ENCODE results near the gene CLTC.

Gene CLTC

DNA sequence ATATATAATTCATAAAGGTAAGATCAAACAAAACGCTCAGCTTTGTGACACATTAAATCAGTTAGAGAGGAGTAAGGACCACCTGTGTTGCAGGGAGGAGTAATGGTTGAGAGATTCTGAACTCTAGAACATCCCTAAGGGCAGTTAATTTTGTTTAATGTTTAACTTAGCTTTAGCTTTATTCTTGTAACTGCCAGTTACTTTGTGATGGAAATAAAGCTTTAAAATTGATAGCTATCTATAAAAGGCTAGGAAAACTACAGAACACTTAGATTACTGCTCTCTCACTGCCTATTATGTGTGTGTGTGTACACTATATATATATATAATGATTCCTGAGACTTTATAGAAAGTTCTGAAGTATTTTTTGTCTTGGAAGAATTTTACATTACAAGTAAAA, 49.7 kb downstream of the CLTC start:
- no peaks in the 10 kb centered on the region for H3K9me3 ChIP-seq (ENCODE audit: control insufficient read depth, low read length)
- TF ChIP-seq, protein P1, sequence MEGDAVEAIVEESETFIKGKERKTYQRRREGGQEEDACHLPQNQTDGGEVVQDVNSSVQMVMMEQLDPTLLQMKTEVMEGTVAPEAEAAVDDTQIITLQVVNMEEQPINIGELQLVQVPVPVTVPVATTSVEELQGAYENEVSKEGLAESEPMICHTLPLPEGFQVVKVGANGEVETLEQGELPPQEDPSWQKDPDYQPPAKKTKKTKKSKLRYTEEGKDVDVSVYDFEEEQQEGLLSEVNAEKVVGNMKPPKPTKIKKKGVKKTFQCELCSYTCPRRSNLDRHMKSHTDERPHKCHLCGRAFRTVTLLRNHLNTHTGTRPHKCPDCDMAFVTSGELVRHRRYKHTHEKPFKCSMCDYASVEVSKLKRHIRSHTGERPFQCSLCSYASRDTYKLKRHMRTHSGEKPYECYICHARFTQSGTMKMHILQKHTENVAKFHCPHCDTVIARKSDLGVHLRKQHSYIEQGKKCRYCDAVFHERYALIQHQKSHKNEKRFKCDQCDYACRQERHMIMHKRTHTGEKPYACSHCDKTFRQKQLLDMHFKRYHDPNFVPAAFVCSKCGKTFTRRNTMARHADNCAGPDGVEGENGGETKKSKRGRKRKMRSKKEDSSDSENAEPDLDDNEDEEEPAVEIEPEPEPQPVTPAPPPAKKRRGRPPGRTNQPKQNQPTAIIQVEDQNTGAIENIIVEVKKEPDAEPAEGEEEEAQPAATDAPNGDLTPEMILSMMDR (IDR thresholded peaks at IDR 0.05): no peak
- no peak overlapping the region for H3K27ac ChIP-seq
- no peaks in the 10 kb centered on the region for H3K27me3 ChIP-seq (ENCODE audit: control insufficient read depth, insufficient read depth, low read length)
- H3K4me3 ChIP-seq (ENCODE audit: low read depth, low read length): no peak overlapping the region
- no peak overlapping the region for H3K4me2 ChIP-seq (ENCODE audit: low read length)
- no peaks in the 10 kb centered on the region for H3K36me3 ChIP-seq (ENCODE audit: control insufficient read depth, insufficient read depth, low read length)
- H3K4me1 ChIP-seq: no peaks in the 10 kb centered on the region
- H2AFZ ChIP-seq: no peak overlapping the region
- H3K79me2 ChIP-seq: peaks cover 27% of the 10 kb centered on the region
- H3K9ac ChIP-seq: no peak overlapping the region

DNA sequence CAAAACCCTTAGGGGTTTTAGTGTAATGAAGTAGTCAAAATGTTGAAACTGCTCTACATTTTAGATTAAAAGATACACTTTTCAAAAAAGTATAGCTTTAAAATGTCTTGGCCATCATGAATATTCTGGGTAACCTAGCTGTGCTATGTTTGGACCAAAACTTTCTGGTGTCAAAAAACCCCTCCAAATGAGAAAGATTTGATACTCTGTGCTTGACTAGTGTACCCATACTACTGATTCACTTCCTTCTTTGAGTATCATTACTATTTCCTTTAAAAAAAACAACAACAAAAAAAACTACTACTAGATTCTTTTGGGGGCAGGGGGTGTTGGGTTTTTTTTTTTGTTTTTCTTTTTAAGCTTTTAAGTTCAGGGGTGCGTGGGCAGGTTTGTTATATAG, 50.2 kb downstream of the CLTC start:
- Histone ChIP-seq H3K36me3 (ENCODE audit: control insufficient read depth, insufficient read depth, low read length) (no peaks in the 10 kb centered on the region), H3K9ac (no peak overlapping the region), H3K27me3 (ENCODE audit: control insufficient read depth, insufficient read depth, low read length) (no peaks in the 10 kb centered on the region), H3K79me2 (peaks cover 23% of the 10 kb centered on the region), H3K9me3 (ENCODE audit: control insufficient read depth, low read length) (no peaks in the 10 kb centered on the region), H3K4me3 (ENCODE audit: low read depth, low read length) (no peak overlapping the region), H3K27ac (no peak overlapping the region), H2AFZ (no peak overlapping the region), H3K4me2 (ENCODE audit: low read length) (no peak overlapping the region), H3K4me1 (no peaks in the 10 kb centered on the region)
- TF ChIP-seq, protein P1 (IDR thresholded peaks at IDR 0.05): no peak

DNA sequence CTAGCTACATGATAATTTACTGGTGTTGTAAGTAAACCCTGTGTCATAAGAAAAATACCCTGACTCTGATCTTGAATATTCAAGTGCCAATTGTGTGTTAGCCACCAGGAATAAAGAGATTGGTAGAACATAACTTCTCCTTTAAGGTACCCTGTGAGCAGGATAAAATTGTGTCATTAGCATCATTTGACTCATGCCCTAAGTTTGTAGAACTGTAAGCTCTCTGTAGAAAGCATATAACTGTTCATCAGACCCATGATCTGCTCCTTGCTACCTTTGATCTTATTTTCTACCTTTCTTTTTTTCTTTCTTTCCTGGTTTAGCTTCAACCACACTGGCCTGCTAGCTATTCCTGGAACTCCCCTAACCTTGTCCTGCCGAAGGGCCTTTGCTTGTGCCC, 51.7 kb downstream of the CLTC start:
- H3K36me3 ChIP-seq (ENCODE audit: control insufficient read depth, insufficient read depth, low read length): no peaks in the 10 kb centered on the region
- H3K9ac ChIP-seq: no peak overlapping the region
- H3K27ac ChIP-seq: no peak overlapping the region
- H3K9me3 ChIP-seq (ENCODE audit: control insufficient read depth, low read length): no peaks in the 10 kb centered on the region
- no peak overlapping the region for H3K4me2 ChIP-seq (ENCODE audit: low read length)
- no peak overlapping the region for H2AFZ ChIP-seq
- H3K4me1 ChIP-seq: no peaks in the 10 kb centered on the region
- H3K79me2 ChIP-seq: peaks cover 20% of the 10 kb centered on the region
- TF ChIP-seq, protein P1 (IDR thresholded peaks at IDR 0.05): no peak
- no peaks in the 10 kb centered on the region for H3K27me3 ChIP-seq (ENCODE audit: control insufficient read depth, insufficient read depth, low read length)
- H3K4me3 ChIP-seq (ENCODE audit: low read depth, low read length): no peak overlapping the region

DNA sequence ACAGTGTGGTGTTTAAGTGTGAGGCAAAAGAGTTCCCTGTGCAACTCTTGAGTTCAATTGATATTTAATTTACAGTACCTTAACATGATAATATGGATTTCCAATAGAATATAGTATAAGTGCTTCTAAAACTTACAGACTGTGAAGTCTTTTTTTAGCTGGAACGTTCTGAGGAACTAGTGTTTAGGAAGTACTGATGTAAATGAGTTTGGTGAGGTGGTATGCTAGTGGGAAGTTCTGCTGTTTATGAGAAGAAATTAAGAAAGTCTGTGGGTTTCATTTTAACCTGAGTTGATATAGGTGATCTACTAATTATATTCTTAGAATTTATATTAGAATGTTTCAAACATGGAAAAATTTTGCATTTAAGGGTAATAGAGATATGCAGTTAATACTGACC, 55.5 kb downstream of the CLTC start:
- Histone ChIP-seq H3K79me2 (peaks cover 13% of the 10 kb centered on the region), H3K36me3 (ENCODE audit: control insufficient read depth, insufficient read depth, low read length) (no peaks in the 10 kb centered on the region), H3K4me1 (no peaks in the 10 kb centered on the region), H3K9me3 (ENCODE audit: control insufficient read depth, low read length) (no peaks in the 10 kb centered on the region), H2AFZ (no peak overlapping the region), H3K27me3 (ENCODE audit: control insufficient read depth, insufficient read depth, low read length) (no peaks in the 10 kb centered on the region), H3K27ac (no peak overlapping the region), H3K9ac (no peak overlapping the region), H3K4me3 (ENCODE audit: low read depth, low read length) (no peak overlapping the region), H3K4me2 (ENCODE audit: low read length) (no peak overlapping the region)
- TF ChIP-seq, protein P1 (IDR thresholded peaks at IDR 0.05): no peak

DNA sequence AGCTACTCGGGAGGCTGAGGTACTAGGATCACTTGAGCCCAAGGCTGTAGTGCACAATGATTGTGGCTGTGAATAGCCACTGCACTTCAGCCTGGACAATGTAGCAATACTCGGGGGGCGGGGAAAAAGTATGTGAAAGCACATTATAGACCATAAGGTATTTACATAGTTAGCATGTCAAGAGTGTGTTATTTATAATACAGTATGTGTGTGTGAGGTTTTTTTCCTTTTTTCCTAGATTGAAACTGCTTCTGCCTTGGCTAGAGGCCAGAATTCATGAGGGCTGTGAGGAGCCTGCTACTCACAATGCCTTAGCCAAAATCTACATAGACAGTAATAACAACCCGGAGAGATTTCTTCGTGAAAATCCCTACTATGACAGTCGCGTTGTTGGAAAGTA, 57.0 kb downstream of the CLTC start:
- Histone ChIP-seq H3K27me3 (ENCODE audit: control insufficient read depth, insufficient read depth, low read length) (no peaks in the 10 kb centered on the region), H3K4me1 (no peaks in the 10 kb centered on the region), H3K4me2 (ENCODE audit: low read length) (no peak overlapping the region), H2AFZ (no peak overlapping the region), H3K36me3 (ENCODE audit: control insufficient read depth, insufficient read depth, low read length) (no peaks in the 10 kb centered on the region), H3K27ac (no peak overlapping the region), H3K9ac (no peak overlapping the region), H3K79me2 (peaks cover 4% of the 10 kb centered on the region), H3K9me3 (ENCODE audit: control insufficient read depth, low read length) (no peaks in the 10 kb centered on the region), H3K4me3 (ENCODE audit: low read depth, low read length) (no peak overlapping the region)
- TF ChIP-seq, protein P1 (IDR thresholded peaks at IDR 0.05): no peak

Measured in parathyroid adenoma (tissue), 2 donors.